ENCODE results near the gene ROR1.

Gene ROR1

GRCh38 chr1:63878932-63879331 is 105.1 kb downstream of the ROR1 start:
- H3K27ac ChIP-seq (ENCODE audit: extremely low read depth, low read depth, low read length): no peak overlapping the region
- no peak for TF ChIP-seq ZNF501 (tag by site-specific recombination; IDR thresholded peaks at IDR 0.05)
- CTCF ChIA-PET: interaction anchor here (0.8 kb wide), 1 partner anchor 39 kb away, joined by 5 read pairs; no protein-coding TSS in a partner anchor
- no peak overlapping the region for H3K4me3 ChIP-seq (ENCODE audit: low read depth, low read length)
- H3K36me3 ChIP-seq (ENCODE audit: control insufficient read depth in 2 of 2, insufficient read depth in 1 of 2, low read length in 2 of 2): no peaks in the 10 kb centered on the region
- no peaks in the 10 kb centered on the region for H3K9me3 ChIP-seq (ENCODE audit: control insufficient read depth, insufficient read depth, low read depth, low read length)
- POLR2A ChIA-PET: no interaction called here
- H3K4me1 ChIP-seq (ENCODE audit: control insufficient read depth, insufficient read depth, low read length): peaks cover under 1% of the 10 kb centered on the region; the same call in 1 of the 2 replicates

- H3K36me3 ChIP-seq (ENCODE audit: control insufficient read depth in 2 of 2, insufficient read depth in 1 of 2, low read length in 2 of 2): no peaks in the 10 kb centered on the region
- peaks cover 4% of the 10 kb centered on the region; the same call in 1 of the 2 replicates for H3K4me1 ChIP-seq (ENCODE audit: control insufficient read depth, insufficient read depth, low read length)
- CTCF ChIA-PET: no interaction called here
- POLR2A ChIA-PET: no interaction called here
- no peak overlapping the region for H3K4me3 ChIP-seq (ENCODE audit: low read depth, low read length)
- no peak for TF ChIP-seq ZNF768 (tag by site-specific recombination; IDR thresholded peaks at IDR 0.05)
- TF ChIP-seq ZNF26 (tag by site-specific recombination; IDR thresholded peaks at IDR 0.05): no peak
- no peak overlapping the region for H3K27ac ChIP-seq (ENCODE audit: extremely low read depth, low read depth, low read length)
- H3K9me3 ChIP-seq (ENCODE audit: control insufficient read depth, insufficient read depth, low read depth, low read length): no peaks in the 10 kb centered on the region
Measured at GRCh38 chr1:63880958-63881576, 107.2 kb downstream of the ROR1 start.

- CTCF ChIA-PET: interaction anchor here (0.8 kb wide), 1 partner anchor 11 kb away, joined by 3 read pairs; no protein-coding TSS in a partner anchor
- Histone ChIP-seq H3K9me3 (ENCODE audit: control insufficient read depth, insufficient read depth, low read depth, low read length) (no peaks in the 10 kb centered on the region), H3K4me1 (ENCODE audit: control insufficient read depth, insufficient read depth, low read length) (peaks cover 4% of the 10 kb centered on the region; the same call in 1 of the 2 replicates), H3K27ac (ENCODE audit: extremely low read depth, low read depth, low read length) (no peak overlapping the region), H3K36me3 (ENCODE audit: control insufficient read depth in 2 of 2, insufficient read depth in 1 of 2, low read length in 2 of 2) (no peaks in the 10 kb centered on the region), H3K4me3 (ENCODE audit: low read depth, low read length) (no peak overlapping the region)
- TF ChIP-seq ZNF211 (tag by site-specific recombination; IDR thresholded peaks at IDR 0.05; ENCODE audit: low read depth) (no peak), ELK4 (IDR thresholded peaks at IDR 0.05; ENCODE audit: borderline replicate concordance, low read depth, low read length) (no peak), ZNF624 (tag by site-specific recombination; IDR thresholded peaks at IDR 0.05) (no peak), ZNF362 (tag by site-specific recombination; IDR thresholded peaks at IDR 0.05) (no peak), ZNF26 (tag by site-specific recombination; IDR thresholded peaks at IDR 0.05) (no peak), ZNF221 (tag by site-specific recombination; IDR thresholded peaks at IDR 0.05; ENCODE audit: borderline replicate concordance) (no peak), ZNF350 (tag by site-specific recombination; IDR thresholded peaks at IDR 0.05) (no peak), ZBTB8A (tag by site-specific recombination; IDR thresholded peaks at IDR 0.05) (no peak), ZNF571 (tag by site-specific recombination; IDR thresholded peaks at IDR 0.05) (no peak), ZNF292 (tag by site-specific recombination; IDR thresholded peaks at IDR 0.05; ENCODE audit: borderline replicate concordance, low read depth) (no peak)
- POLR2A ChIA-PET: no interaction called here
Measured at GRCh38 chr1:63882048-63882704, 108.4 kb downstream of the ROR1 start.

Data from HEK293 (cell line).